ENCODE results near the gene ADAM10. TPM values are rescaled to one million over a fixed set of nuclear protein-coding genes. Genes with fewer than 3 reads are reported as not detected.
A peak's percentile ranks its signal among the peaks of the same experiment; 100 is the strongest.
"Not testable (repeated sequence)": the region's sequence is repeated elsewhere in the genome, so short reads cannot be mapped to it uniquely, and the experiment has no call there.

Gene ADAM10
- total RNA-seq, 1 donor from 2014 or later, result 50.1 TPM

DNA sequence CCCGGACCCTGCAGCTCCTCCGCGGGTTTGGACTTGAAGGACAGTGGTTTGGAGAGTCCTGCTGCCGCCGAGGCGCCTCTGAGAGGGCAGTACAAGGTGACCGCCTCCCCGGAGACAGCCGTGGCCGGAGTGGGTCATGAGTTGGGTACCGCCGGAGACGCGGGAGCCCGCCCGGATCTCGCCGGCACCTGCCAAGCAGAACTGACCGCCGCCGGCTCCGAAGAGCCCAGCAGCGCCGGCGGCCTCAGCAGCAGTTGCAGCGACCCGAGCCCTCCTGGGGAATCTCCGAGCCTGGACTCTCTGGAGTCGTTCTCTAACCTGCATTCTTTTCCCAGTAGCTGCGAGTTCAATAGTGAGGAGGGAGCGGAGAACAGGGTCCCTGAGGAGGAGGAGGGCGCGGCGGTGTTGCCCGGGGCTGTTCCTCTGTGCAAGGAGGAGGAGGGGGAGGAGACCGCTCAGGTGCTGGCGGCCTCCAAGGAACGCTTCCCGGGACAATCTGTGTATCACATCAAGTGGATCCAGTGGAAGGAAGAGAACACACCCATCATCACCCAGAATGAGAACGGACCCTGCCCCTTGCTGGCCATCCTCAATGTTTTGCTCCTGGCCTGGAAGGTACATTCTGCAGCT, 22.2 kb upstream of the ADAM10 start:
- H3K4me3 ChIP-seq (ENCODE audit: low read length in 3 of 3), result peak overlapping the region; percentile 86 to 93 (median 92)
- H3K27ac ChIP-seq (ENCODE audit: low read depth, low read length), result peak overlapping the region; percentile 96
- peak overlapping the region; percentile 87 to 94 (median 91) for H3K9ac ChIP-seq (ENCODE audit: low read depth in 1 of 3, low read length in 3 of 3)
- no peaks in the 10 kb centered on the region for H3K36me3 ChIP-seq (ENCODE audit: control insufficient read depth in 3 of 3, insufficient read depth in 3 of 3, low read length in 3 of 3)
- peaks cover 23 to 30% (median 29%) of the 10 kb centered on the region in 3 donors for H3K4me1 ChIP-seq (ENCODE audit: control insufficient read depth in 3 of 3, insufficient read depth in 3 of 3, low read length in 3 of 3)
- H3K27me3 ChIP-seq (ENCODE audit: control insufficient read depth in 3 of 3, insufficient read depth in 3 of 3, low read length in 3 of 3), result no peaks in the 10 kb centered on the region
- no peaks in the 10 kb centered on the region for H3K9me3 ChIP-seq (ENCODE audit: control insufficient read depth in 3 of 3, low read length in 3 of 3)

DNA sequence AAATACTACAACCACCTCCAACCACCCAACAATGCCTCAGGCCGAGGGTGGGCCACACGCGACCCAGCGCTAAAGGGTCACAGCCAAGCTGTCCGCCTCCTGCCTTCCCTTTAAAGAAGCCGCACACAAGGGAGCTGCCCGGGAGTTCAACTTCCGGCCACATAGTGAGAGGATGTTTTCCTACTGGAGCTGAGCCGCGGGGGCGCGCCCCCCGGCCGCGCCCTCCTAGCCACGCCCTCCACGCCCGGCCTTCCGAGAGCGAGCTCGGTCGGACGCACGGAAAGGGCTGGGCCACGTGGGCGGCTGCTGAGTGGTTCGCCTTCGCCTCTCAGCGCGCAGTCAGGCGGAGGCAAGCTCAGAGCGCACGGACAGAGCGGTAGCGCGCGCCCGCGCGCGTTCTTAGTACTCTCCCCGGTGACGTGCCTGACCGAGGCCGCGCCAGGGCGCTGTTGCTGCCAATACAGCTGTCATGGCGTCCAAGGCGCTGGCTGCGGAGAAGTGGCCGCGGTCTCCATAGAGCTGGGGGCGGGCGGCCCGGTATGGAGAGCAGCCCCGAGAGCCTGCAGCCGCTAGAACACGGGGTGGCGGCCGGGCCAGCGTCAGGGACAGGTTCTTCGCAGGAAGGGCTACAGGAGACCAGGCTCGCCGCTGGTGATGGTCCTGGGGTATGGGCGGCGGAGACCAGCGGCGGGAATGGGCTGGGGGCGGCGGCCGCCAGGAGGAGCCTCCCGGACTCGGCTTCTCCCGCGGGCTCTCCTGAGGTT, 21.5 kb upstream of the ADAM10 start, which contains the start of gene MINDY2:
MINDY2 (plus strand) TSS at position 446 of the 764 bp plus-strand sequence; CDS start at position 540, 94 bp downstream.
- Histone ChIP-seq H3K9me3 (ENCODE audit: control insufficient read depth in 3 of 3, low read length in 3 of 3) (no peaks in the 10 kb centered on the region), H3K4me1 (ENCODE audit: control insufficient read depth in 3 of 3, insufficient read depth in 3 of 3, low read length in 3 of 3) (peaks cover 23 to 30% (median 29%) of the 10 kb centered on the region in 3 donors)

DNA sequence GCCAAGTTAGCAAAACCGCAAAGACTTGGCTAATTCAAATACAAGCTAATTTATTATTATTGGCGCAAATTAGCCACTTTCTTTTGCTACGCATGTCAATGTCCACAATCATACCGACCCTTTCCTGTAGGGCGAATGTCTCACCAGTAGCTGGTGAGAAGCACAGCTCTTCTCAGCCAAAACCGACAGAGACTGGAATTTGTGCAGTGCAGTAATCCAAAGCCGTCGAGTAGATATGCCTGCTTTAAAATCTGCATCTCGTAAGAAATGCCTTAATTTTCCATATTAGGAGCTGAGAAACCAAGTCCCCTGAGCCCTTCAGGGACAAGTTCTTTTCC, 21.0 kb upstream of the ADAM10 start:
- H3K4me1 ChIP-seq (ENCODE audit: control insufficient read depth in 3 of 3, insufficient read depth in 3 of 3, low read length in 3 of 3), result peaks cover 23 to 30% (median 29%) of the 10 kb centered on the region in 3 donors
- peak overlapping the region; percentile 96 for H3K27ac ChIP-seq (ENCODE audit: low read depth, low read length)
- H3K36me3 ChIP-seq (ENCODE audit: control insufficient read depth in 3 of 3, insufficient read depth in 3 of 3, low read length in 3 of 3), result no peaks in the 10 kb centered on the region
- H3K27me3 ChIP-seq (ENCODE audit: control insufficient read depth in 3 of 3, insufficient read depth in 3 of 3, low read length in 3 of 3), result no peaks in the 10 kb centered on the region
- no peaks in the 10 kb centered on the region for H3K9me3 ChIP-seq (ENCODE audit: control insufficient read depth in 3 of 3, low read length in 3 of 3)
- H3K4me3 ChIP-seq (ENCODE audit: low read length in 3 of 3), result peak overlapping the region; percentile 86 to 92 (median 92)
- peak overlapping the region; percentile 84 to 94 (median 93) for H3K9ac ChIP-seq (ENCODE audit: low read depth in 1 of 3, low read length in 3 of 3)

More for the DNA sequence above, 21.5 kb upstream of the ADAM10 start, which contains the start of gene MINDY2:
- Histone ChIP-seq H3K27me3 (ENCODE audit: control insufficient read depth in 3 of 3, insufficient read depth in 3 of 3, low read length in 3 of 3) (no peaks in the 10 kb centered on the region), H3K27ac (ENCODE audit: low read depth, low read length) (peak within 1 kb of the TSS; percentile 96), H3K4me3 (ENCODE audit: low read length in 3 of 3) (peak within 1 kb of the TSS; percentile 86 to 93 (median 92)), H3K36me3 (ENCODE audit: control insufficient read depth in 3 of 3, insufficient read depth in 3 of 3, low read length in 3 of 3) (no peaks in the 10 kb centered on the region), H3K9ac (ENCODE audit: low read depth in 1 of 3, low read length in 3 of 3) (peak within 1 kb of the TSS; percentile 91 to 94 (median 93))

DNA sequence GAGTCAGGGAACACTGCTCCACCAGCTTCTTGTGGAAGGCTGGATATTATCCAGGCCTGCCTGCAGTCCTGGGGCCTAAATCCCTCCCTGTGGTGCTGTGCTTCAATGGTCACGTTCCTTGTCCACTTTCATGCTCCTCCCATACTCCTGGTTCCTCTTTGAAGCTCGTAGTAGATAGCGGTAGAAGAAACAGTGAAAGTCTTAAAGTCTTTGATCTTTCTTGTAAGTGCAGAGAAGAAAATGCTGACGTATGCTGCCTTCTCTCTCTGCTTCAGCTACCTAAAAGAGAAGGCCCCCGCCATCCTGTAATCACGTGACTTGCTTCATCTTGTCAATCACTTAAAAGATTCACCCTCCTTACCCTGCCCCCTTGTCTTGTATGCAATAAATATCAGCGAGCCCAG, 19.1 kb upstream of the ADAM10 start:
- H3K4me1 ChIP-seq (ENCODE audit: control insufficient read depth in 3 of 3, insufficient read depth in 3 of 3, low read length in 3 of 3), result peaks cover 13 to 20% (median 20%) of the 10 kb centered on the region in 3 donors
- not testable (repeated sequence) for H3K9me3 ChIP-seq (ENCODE audit: control insufficient read depth in 3 of 3, low read length in 3 of 3); H3K9ac ChIP-seq (ENCODE audit: low read depth in 1 of 3, low read length in 3 of 3); H3K27ac ChIP-seq (ENCODE audit: low read depth, low read length); H3K4me3 ChIP-seq (ENCODE audit: low read length in 3 of 3); H3K36me3 ChIP-seq (ENCODE audit: control insufficient read depth in 3 of 3, insufficient read depth in 3 of 3, low read length in 3 of 3); H3K27me3 ChIP-seq (ENCODE audit: control insufficient read depth in 3 of 3, insufficient read depth in 3 of 3, low read length in 3 of 3)

DNA sequence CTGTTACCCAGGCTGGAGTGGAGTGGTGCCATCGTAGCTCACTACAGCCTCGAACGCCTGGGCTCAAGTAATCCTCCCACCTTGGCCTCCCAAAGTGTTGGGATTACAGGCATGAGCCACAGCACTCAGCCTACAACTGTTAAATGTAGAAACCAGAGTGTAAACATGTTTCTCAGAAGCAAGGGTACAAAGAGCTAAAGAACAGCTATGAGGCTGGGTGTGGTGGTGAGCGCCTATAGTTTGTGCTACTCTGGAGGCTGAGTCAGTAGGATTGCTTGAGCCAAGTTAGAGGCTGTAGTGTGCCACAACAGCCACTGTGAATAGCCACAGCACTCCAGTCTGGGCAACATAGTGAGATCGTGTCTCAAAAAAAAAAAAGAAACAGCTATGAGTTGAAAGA, 16.8 kb upstream of the ADAM10 start:
- H3K4me3 ChIP-seq (ENCODE audit: low read length in 3 of 3), result no peak overlapping the region
- no peak overlapping the region for H3K27ac ChIP-seq (ENCODE audit: low read depth, low read length)
- H3K9ac ChIP-seq (ENCODE audit: low read depth in 1 of 3, low read length in 3 of 3), result no peak overlapping the region
- no peaks in the 10 kb centered on the region for H3K27me3 ChIP-seq (ENCODE audit: control insufficient read depth in 3 of 3, insufficient read depth in 3 of 3, low read length in 3 of 3)
- no peaks in the 10 kb centered on the region for H3K9me3 ChIP-seq (ENCODE audit: control insufficient read depth in 3 of 3, low read length in 3 of 3)
- H3K4me1 ChIP-seq (ENCODE audit: control insufficient read depth in 3 of 3, insufficient read depth in 3 of 3, low read length in 3 of 3), result peaks cover 0 to 5% (median 5%) of the 10 kb centered on the region in 3 donors
- H3K36me3 ChIP-seq (ENCODE audit: control insufficient read depth in 3 of 3, insufficient read depth in 3 of 3, low read length in 3 of 3), result no peaks in the 10 kb centered on the region

DNA sequence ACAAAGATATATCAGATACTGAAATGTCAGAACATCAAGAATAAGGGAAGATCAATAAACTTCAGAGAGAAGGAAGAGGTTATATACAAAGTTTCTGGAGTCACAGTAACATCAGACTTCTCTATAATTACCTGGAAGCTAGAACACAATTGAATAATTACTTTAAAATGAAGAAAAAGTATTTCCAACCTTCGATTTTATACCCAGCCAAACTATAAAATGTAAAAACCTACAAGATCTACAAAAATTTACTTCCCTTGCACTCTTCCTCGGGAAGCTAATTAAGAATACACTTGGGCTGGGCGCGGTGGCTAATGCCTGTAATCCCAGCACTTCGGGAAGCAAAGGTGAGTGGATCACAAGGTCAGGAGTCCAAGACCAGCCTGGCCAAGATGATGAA, 15.0 kb upstream of the ADAM10 start:
- no peak overlapping the region for H3K4me3 ChIP-seq (ENCODE audit: low read length in 3 of 3)
- H3K9me3 ChIP-seq (ENCODE audit: control insufficient read depth in 3 of 3, low read length in 3 of 3), result no peaks in the 10 kb centered on the region
- no peaks in the 10 kb centered on the region for H3K27me3 ChIP-seq (ENCODE audit: control insufficient read depth in 3 of 3, insufficient read depth in 3 of 3, low read length in 3 of 3)

DNA sequence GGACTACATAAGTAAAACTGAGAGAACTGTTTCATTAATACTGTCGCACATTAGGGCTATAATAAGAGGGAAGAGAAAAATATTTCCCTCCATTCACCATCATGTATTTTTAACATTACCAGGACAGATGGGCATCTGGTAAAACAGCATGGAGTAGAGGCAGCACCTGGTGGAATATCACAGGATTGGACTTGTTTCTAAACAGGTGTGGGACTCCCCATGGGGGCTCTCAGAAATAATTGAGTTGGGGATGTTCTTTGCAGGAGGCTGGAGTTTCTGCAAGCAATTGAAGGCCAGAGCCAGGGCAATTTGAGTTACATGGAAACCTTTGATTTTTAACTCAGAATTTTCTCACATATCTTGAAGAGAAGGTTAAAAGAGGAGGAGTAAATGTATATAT, 13.2 kb upstream of the ADAM10 start:
- H3K9me3 ChIP-seq (ENCODE audit: control insufficient read depth in 3 of 3, low read length in 3 of 3), result no peaks in the 10 kb centered on the region
- H3K36me3 ChIP-seq (ENCODE audit: control insufficient read depth in 3 of 3, insufficient read depth in 3 of 3, low read length in 3 of 3), result no peaks in the 10 kb centered on the region
- no peak overlapping the region for H3K27ac ChIP-seq (ENCODE audit: low read depth, low read length)
- H3K9ac ChIP-seq (ENCODE audit: low read depth in 1 of 3, low read length in 3 of 3), result no peak overlapping the region
- no peaks in the 10 kb centered on the region for H3K27me3 ChIP-seq (ENCODE audit: control insufficient read depth in 3 of 3, insufficient read depth in 3 of 3, low read length in 3 of 3)
- H3K4me1 ChIP-seq (ENCODE audit: control insufficient read depth in 3 of 3, insufficient read depth in 3 of 3, low read length in 3 of 3), result no peaks in the 10 kb centered on the region
- no peak overlapping the region for H3K4me3 ChIP-seq (ENCODE audit: low read length in 3 of 3)

More for the DNA sequence above, 15.0 kb upstream of the ADAM10 start:
- no peaks in the 10 kb centered on the region for H3K36me3 ChIP-seq (ENCODE audit: control insufficient read depth in 3 of 3, insufficient read depth in 3 of 3, low read length in 3 of 3)
- H3K4me1 ChIP-seq (ENCODE audit: control insufficient read depth in 3 of 3, insufficient read depth in 3 of 3, low read length in 3 of 3), result no peaks in the 10 kb centered on the region
- no peak overlapping the region for H3K9ac ChIP-seq (ENCODE audit: low read depth in 1 of 3, low read length in 3 of 3)
- no peak overlapping the region for H3K27ac ChIP-seq (ENCODE audit: low read depth, low read length)

DNA sequence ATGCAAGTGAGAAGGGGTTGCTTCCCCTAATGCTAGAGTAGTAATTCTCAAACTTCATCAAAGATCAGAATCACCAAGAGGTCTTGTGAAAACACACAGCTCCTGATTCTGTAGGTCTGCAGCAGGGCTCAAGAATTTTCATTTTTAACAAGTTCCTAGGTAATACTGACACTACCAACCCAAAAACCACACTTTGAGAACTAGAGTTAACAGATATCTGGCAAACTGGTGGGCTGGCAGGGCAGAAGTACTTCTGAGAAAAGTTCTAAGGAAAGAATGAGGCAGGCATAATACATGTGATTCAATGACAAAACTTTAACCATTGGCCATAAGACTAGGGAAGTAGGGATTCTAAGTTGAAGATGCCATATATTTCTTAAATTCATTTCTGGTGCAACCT, 12.8 kb upstream of the ADAM10 start:
- Histone ChIP-seq H3K9me3 (ENCODE audit: control insufficient read depth in 3 of 3, low read length in 3 of 3) (no peaks in the 10 kb centered on the region), H3K36me3 (ENCODE audit: control insufficient read depth in 3 of 3, insufficient read depth in 3 of 3, low read length in 3 of 3) (no peaks in the 10 kb centered on the region), H3K4me1 (ENCODE audit: control insufficient read depth in 3 of 3, insufficient read depth in 3 of 3, low read length in 3 of 3) (no peaks in the 10 kb centered on the region), H3K27me3 (ENCODE audit: control insufficient read depth in 3 of 3, insufficient read depth in 3 of 3, low read length in 3 of 3) (no peaks in the 10 kb centered on the region), H3K9ac (ENCODE audit: low read depth in 1 of 3, low read length in 3 of 3) (no peak overlapping the region), H3K4me3 (ENCODE audit: low read length in 3 of 3) (no peak overlapping the region), H3K27ac (ENCODE audit: low read depth, low read length) (no peak overlapping the region)

DNA sequence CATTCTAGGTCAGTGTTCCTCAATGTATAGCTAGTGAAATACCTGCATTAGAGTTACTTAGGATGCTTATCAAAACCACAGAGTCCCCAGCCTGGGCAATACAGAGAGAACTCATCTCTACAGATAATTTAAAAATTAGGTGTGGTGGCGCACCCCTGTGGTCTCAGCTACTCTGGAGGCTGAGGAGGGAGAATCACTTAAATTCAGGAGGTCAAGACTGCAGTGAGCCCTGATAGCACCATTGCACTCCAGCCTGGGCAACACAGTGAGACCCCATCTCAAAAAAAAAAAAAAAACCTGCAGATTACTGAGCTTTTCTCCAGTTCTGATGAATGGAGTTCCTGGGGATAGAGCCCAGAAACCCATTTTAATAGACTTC, 11.5 kb upstream of the ADAM10 start:
- Histone ChIP-seq H3K27ac (ENCODE audit: low read depth, low read length) (no peak overlapping the region), H3K27me3 (ENCODE audit: control insufficient read depth in 3 of 3, insufficient read depth in 3 of 3, low read length in 3 of 3) (no peaks in the 10 kb centered on the region), H3K9me3 (ENCODE audit: control insufficient read depth in 3 of 3, low read length in 3 of 3) (no peaks in the 10 kb centered on the region), H3K36me3 (ENCODE audit: control insufficient read depth in 3 of 3, insufficient read depth in 3 of 3, low read length in 3 of 3) (no peaks in the 10 kb centered on the region), H3K4me3 (ENCODE audit: low read length in 3 of 3) (no peak overlapping the region), H3K9ac (ENCODE audit: low read depth in 1 of 3, low read length in 3 of 3) (no peak overlapping the region), H3K4me1 (ENCODE audit: control insufficient read depth in 3 of 3, insufficient read depth in 3 of 3, low read length in 3 of 3) (no peaks in the 10 kb centered on the region)

DNA sequence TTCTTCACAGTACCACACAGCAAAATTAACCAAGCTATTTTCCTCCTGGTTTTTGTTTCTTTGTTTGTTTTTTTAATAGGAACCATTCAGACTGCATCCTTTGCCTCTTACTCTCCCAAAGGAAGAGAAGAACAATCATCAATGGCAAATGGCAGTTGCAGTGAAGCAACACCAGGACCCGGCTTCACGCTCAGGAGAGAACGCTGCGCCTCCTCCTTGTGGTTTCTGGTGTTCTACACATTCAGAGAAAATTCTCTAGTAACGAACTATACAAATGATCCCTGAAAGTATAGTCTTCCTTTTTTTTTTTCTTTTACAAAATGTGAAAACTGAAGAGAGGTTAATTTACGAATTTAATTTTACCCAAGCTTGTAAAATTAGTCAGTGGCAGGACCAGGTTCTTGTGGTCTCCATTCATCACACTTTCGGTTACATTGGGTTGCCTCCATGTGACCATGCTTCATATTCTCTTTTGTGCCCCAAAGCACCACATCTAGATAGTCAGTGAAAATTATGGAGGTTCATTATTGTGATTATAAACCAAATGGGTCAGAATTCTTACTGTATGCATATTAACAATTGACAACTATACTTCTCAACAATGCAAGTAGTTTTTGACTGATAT, 11.0 kb upstream of the ADAM10 start:
- Histone ChIP-seq H3K27me3 (ENCODE audit: control insufficient read depth in 3 of 3, insufficient read depth in 3 of 3, low read length in 3 of 3) (no peaks in the 10 kb centered on the region), H3K4me3 (ENCODE audit: low read length in 3 of 3) (no peak overlapping the region), H3K4me1 (ENCODE audit: control insufficient read depth in 3 of 3, insufficient read depth in 3 of 3, low read length in 3 of 3) (no peaks in the 10 kb centered on the region), H3K27ac (ENCODE audit: low read depth, low read length) (no peak overlapping the region), H3K9ac (ENCODE audit: low read depth in 1 of 3, low read length in 3 of 3) (no peak overlapping the region), H3K36me3 (ENCODE audit: control insufficient read depth in 3 of 3, insufficient read depth in 3 of 3, low read length in 3 of 3) (no peaks in the 10 kb centered on the region), H3K9me3 (ENCODE audit: control insufficient read depth in 3 of 3, low read length in 3 of 3) (no peaks in the 10 kb centered on the region)
